ENCODE data around the gene SMIM23.

- TF ChIP-seq EZH2 (IDR thresholded peaks at IDR 0.05; ENCODE audit: low read length, unreplicated experiment): no peak
- no peak for TF ChIP-seq CTCF (conservative IDR thresholded peaks at IDR 0.05; ENCODE audit: low read depth, low read length)
These were observed 22.7 kb upstream of the SMIM23 start for GRCh38 chr5:171762903-171763302.
